Measurements from ENCODE around the gene NRIP3.
"Not testable (repeated sequence)": the region's sequence is repeated elsewhere in the genome, so short reads cannot be mapped to it uniquely, and the experiment has no call there.

NRIP3 gene

GRCh38 chr11:9017773-9018172 lies 14.0 kb upstream of the NRIP3 start:
- Histone ChIP-seq H3K4me3 (no peak overlapping the region), H3K9me3 (no peaks in the 10 kb centered on the region), H3K36me3 (no peaks in the 10 kb centered on the region), H3K27me3 (no peaks in the 10 kb centered on the region), H3K27ac (no peak overlapping the region), H4K20me1 (no peaks in the 10 kb centered on the region), H3K4me2 (no peak overlapping the region), H3K4me1 (peaks cover 8% of the 10 kb centered on the region), H3K9ac (no peak overlapping the region)
- no peak for TF ChIP-seq Cebpa-rat (IDR thresholded peaks at IDR 0.05)

GRCh38 chr11:9016916-9017642 lies 13.3 kb upstream of the NRIP3 start:
- TF ChIP-seq Cebpa-rat (IDR thresholded peaks at IDR 0.05), result no peak
- no peaks in the 10 kb centered on the region for H3K9me3 ChIP-seq
- H4K20me1 ChIP-seq, result no peaks in the 10 kb centered on the region
- H3K4me2 ChIP-seq, result peak overlapping the region; percentile 23; the same call in 1 of the 2 replicates
- H3K4me3 ChIP-seq, result no peak overlapping the region
- no peak overlapping the region for H3K9ac ChIP-seq
- no peaks in the 10 kb centered on the region for H3K36me3 ChIP-seq
- no peak overlapping the region for H3K27ac ChIP-seq
- peaks cover 8% of the 10 kb centered on the region for H3K4me1 ChIP-seq
- H3K27me3 ChIP-seq, result no peaks in the 10 kb centered on the region

GRCh38 chr11:9015677-9016076 lies 11.9 kb upstream of the NRIP3 start:
- no peak for TF ChIP-seq Cebpa-rat (IDR thresholded peaks at IDR 0.05)
- Histone ChIP-seq H3K4me2 (no peak overlapping the region), H3K4me1 (peaks cover 8% of the 10 kb centered on the region), H3K27me3 (no peaks in the 10 kb centered on the region), H4K20me1 (no peaks in the 10 kb centered on the region), H3K36me3 (no peaks in the 10 kb centered on the region), H3K27ac (no peak overlapping the region), H3K4me3 (no peak overlapping the region), H3K9me3 (no peaks in the 10 kb centered on the region), H3K9ac (no peak overlapping the region)

- Histone ChIP-seq H3K4me1 (peaks cover 8% of the 10 kb centered on the region), H3K9me3 (no peaks in the 10 kb centered on the region), H3K27ac (no peak overlapping the region), H3K27me3 (no peaks in the 10 kb centered on the region), H3K9ac (no peak overlapping the region), H3K4me3 (no peak overlapping the region), H3K4me2 (no peak overlapping the region), H4K20me1 (no peaks in the 10 kb centered on the region), H3K36me3 (no peaks in the 10 kb centered on the region)
- no peak for TF ChIP-seq Cebpa-rat (IDR thresholded peaks at IDR 0.05)
These were observed 11.0 kb upstream of the NRIP3 start for GRCh38 chr11:9014826-9015225.

GRCh38 chr11:9013373-9013772 lies 9.6 kb upstream of the NRIP3 start:
- H4K20me1 ChIP-seq, result no peaks in the 10 kb centered on the region
- H3K36me3 ChIP-seq, result no peaks in the 10 kb centered on the region
- no peak overlapping the region for H3K4me2 ChIP-seq
- H3K4me1 ChIP-seq, result peaks cover 8% of the 10 kb centered on the region
- TF ChIP-seq Cebpa-rat (IDR thresholded peaks at IDR 0.05), result no peak
- H3K4me3 ChIP-seq, result no peak overlapping the region
- H3K9ac ChIP-seq, result no peak overlapping the region
- no peak overlapping the region for H3K27ac ChIP-seq
- H3K27me3 ChIP-seq, result no peaks in the 10 kb centered on the region
- no peaks in the 10 kb centered on the region for H3K9me3 ChIP-seq

GRCh38 chr11:9009538-9009937 lies 5.7 kb upstream of the NRIP3 start:
- H3K27me3 ChIP-seq, result peaks cover 21% of the 10 kb centered on the region
- not testable (repeated sequence) for H3K4me2 ChIP-seq, H3K9ac ChIP-seq, H3K27ac ChIP-seq, H3K36me3 ChIP-seq, H3K9me3 ChIP-seq, H4K20me1 ChIP-seq, H3K4me3 ChIP-seq, H3K4me1 ChIP-seq

- Histone ChIP-seq H3K4me3 (no peak overlapping the region), H3K9ac (no peak overlapping the region), H3K4me1 (0 out of 2 replicates have a peak, but pooled peaks cover 7% of the 10 kb centered on the region), H3K9me3 (peaks cover 13% of the 10 kb centered on the region), H3K36me3 (no peaks in the 10 kb centered on the region), H4K20me1 (no peaks in the 10 kb centered on the region), H3K4me2 (no peak overlapping the region), H3K27me3 (peaks cover 30% of the 10 kb centered on the region), H3K27ac (no peak overlapping the region)
- TF ChIP-seq Cebpa-rat (IDR thresholded peaks at IDR 0.05), result no peak
These were observed 4.9 kb upstream of the NRIP3 start for GRCh38 chr11:9008661-9009060.

- H3K4me2 ChIP-seq, result no peak overlapping the region
- no peak overlapping the region for H3K27ac ChIP-seq
- H3K9me3 ChIP-seq, result peaks cover 18% of the 10 kb centered on the region
- no peak overlapping the region for H3K9ac ChIP-seq
- 0 out of 2 replicates have a peak, but pooled peaks cover 10% of the 10 kb centered on the region for H3K4me1 ChIP-seq
- H3K4me3 ChIP-seq, result no peak overlapping the region
- H3K27me3 ChIP-seq, result peaks cover 35% of the 10 kb centered on the region
- H3K36me3 ChIP-seq, result no peaks in the 10 kb centered on the region
- TF ChIP-seq Cebpa-rat (IDR thresholded peaks at IDR 0.05), result no peak
- no peaks in the 10 kb centered on the region; the same call in 1 of the 2 replicates for H4K20me1 ChIP-seq
These were observed 4.3 kb upstream of the NRIP3 start for GRCh38 chr11:9008011-9008550.

- no peak for TF ChIP-seq Cebpa-rat (IDR thresholded peaks at IDR 0.05)
- Histone ChIP-seq H3K4me1 (0 out of 2 replicates have a peak, but pooled peaks cover 11% of the 10 kb centered on the region), H3K4me3 (no peak overlapping the region), H3K9me3 (peaks cover 21% of the 10 kb centered on the region), H3K36me3 (no peaks in the 10 kb centered on the region), H3K27ac (no peak overlapping the region), H3K4me2 (no peak overlapping the region), H3K9ac (no peak overlapping the region), H3K27me3 (peaks cover 61% of the 10 kb centered on the region), H4K20me1 (no peaks in the 10 kb centered on the region; the same call in 1 of the 2 replicates)
These were observed 1.3 kb upstream of the NRIP3 start for GRCh38 chr11:9005087-9005486.

GRCh38 chr11:9004183-9004926 lies 554 bp upstream of the NRIP3 start:
- TF ChIP-seq Cebpa-rat (IDR thresholded peaks at IDR 0.05), result no peak
- Histone ChIP-seq H4K20me1 (no peaks in the 10 kb centered on the region; the same call in 1 of the 2 replicates), H3K4me1 (0 out of 2 replicates have a peak, but pooled peaks cover 11% of the 10 kb centered on the region), H3K4me2 (peak overlapping the region; percentile 74), H3K4me3 (peak overlapping the region; percentile 61), H3K36me3 (no peaks in the 10 kb centered on the region), H3K9ac (no peak overlapping the region), H3K27me3 (peaks cover 61% of the 10 kb centered on the region), H3K27ac (no peak overlapping the region), H3K9me3 (peaks cover 21% of the 10 kb centered on the region)

Data from BLaER1 (cell line).